Fibroblast of the aortic adventitia (primary cell): ENCODE results near the gene DIDO1. TPM values are rescaled to one million over a fixed set of nuclear protein-coding genes. Genes with fewer than 3 reads are reported as not detected.

Source experiments
- DNase-seq: peaks from one replicate; pipeline ENCODE4 v3.0.0-alpha.2; 2010; ENCODE audit warnings: low read depth
- H3K4me3 ChIP-seq: 2 replicates; pipeline ENCODE4 v1.5.1; 2011; ENCODE audit warnings: low read depth, mild to moderate bottlenecking, control low read depth, low read length, moderate library complexity
- total RNA-seq: library from RNA; depleted of rRNA; stranded (reverse); fragments of >200 nt; gene quantifications from 2 replicates; pipeline ENCODE4 v1.2.3, GENCODE V29; 2012; ENCODE audit warnings: low replicate concordance
- TF ChIP-seq, protein P1 (sequence below): IDR thresholded peaks from 2 replicates; pipeline ENCODE4 v1.5.1; 2011; ENCODE audit warnings: mild to moderate bottlenecking, low read length, control low read depth, inconsistent platforms; ENCODE audit not compliant: insufficient read depth

DIDO1 gene
- total RNA-seq, 1 donor = 48.4 TPM

DNA sequence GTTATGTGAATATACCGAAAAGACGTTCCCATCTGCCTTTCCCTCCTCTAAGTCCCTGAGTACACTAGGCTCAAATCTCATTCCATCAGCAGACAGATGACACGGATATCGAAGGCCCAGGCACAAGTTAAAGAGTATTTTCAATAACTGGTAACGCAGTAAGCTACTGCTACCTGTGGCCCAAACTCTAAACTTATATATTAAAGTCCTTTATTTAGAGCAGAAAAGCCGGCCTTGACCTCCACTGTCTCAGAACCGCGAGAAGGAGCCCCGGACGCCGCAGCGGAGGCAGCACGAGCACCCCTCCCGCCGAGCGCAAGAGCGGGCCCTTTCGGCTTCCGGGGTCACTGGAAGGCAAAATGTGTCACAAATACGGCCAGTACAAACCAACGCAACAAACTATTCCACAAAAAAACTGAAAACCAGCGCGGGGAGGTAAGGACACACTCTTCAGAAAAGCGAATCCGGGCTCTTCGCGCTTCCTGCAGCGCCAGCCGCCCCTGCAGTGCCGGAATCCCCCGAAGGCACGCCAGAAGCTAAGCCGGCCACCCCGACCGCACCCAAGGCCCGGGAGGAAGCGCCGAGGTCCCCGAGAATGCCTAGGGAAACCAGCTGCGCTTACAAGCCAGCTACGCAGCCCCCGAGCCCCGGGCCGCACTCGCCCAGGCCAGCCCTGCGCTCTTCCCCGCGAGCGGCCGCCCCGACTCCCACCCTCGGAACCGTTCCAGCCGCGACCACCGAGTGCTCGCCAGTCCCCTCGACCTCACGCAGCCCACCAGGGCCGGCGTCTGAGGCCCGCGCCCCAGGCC is 681 bp downstream of the DIDO1 start:
- TF ChIP-seq, protein P1, sequence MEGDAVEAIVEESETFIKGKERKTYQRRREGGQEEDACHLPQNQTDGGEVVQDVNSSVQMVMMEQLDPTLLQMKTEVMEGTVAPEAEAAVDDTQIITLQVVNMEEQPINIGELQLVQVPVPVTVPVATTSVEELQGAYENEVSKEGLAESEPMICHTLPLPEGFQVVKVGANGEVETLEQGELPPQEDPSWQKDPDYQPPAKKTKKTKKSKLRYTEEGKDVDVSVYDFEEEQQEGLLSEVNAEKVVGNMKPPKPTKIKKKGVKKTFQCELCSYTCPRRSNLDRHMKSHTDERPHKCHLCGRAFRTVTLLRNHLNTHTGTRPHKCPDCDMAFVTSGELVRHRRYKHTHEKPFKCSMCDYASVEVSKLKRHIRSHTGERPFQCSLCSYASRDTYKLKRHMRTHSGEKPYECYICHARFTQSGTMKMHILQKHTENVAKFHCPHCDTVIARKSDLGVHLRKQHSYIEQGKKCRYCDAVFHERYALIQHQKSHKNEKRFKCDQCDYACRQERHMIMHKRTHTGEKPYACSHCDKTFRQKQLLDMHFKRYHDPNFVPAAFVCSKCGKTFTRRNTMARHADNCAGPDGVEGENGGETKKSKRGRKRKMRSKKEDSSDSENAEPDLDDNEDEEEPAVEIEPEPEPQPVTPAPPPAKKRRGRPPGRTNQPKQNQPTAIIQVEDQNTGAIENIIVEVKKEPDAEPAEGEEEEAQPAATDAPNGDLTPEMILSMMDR = no peak
- DNase-seq = peak; percentile 35
- peak overlapping the region; percentile 89 for H3K4me3 ChIP-seq

DNA sequence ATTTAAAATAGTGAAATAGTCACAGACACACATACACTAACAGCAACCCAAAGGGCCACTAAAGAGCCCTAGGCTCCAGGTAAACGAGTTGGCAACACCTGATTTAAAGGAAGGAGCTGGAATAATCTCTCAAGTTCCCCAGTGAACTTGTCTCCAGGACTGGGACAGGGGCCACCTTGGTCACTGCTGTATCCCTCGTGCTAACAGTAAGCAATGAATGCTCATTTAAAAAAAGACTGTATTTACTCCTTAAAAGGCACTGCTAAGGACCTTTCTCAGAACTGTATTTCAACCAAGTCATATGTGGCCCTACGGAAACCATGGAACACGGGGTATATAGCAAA is 1.3 kb downstream of the DIDO1 start:
- peak overlapping the region; percentile 89 for H3K4me3 ChIP-seq
- DNase-seq = no peak
- TF ChIP-seq, protein P1 = no peak

DNA sequence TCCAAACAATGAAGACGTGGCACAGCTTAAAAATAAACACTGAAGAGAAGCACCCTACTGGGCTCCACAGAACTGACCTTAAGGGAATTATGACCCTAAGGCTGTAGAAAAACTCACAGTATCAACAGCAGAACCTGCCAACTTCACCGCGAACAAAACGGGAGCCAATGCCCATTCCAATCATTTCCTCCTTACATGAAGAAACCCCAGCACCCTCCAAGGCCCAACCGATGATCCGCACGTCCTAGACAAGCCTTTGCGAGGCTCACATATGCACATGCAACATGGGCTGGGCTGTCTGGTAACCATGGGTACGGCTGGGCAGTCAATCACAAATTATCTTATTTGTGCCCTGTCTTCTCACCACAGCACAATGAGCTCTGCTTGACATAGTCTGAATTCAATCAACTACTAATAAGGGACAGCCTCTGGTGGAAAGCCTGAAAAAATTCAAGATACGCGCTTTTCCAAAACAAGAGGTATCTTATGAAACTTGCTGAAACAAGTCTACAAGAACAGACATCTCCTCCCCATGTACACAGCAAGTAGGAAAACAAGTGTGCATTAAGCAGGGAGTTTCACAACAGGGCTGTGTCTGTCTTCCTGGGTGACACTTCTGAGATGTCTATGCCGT is 1.7 kb downstream of the DIDO1 start:
- peak overlapping the region; percentile 89 for H3K4me3 ChIP-seq
- TF ChIP-seq, protein P1 = no peak
- DNase-seq = peak; percentile 63

DNA sequence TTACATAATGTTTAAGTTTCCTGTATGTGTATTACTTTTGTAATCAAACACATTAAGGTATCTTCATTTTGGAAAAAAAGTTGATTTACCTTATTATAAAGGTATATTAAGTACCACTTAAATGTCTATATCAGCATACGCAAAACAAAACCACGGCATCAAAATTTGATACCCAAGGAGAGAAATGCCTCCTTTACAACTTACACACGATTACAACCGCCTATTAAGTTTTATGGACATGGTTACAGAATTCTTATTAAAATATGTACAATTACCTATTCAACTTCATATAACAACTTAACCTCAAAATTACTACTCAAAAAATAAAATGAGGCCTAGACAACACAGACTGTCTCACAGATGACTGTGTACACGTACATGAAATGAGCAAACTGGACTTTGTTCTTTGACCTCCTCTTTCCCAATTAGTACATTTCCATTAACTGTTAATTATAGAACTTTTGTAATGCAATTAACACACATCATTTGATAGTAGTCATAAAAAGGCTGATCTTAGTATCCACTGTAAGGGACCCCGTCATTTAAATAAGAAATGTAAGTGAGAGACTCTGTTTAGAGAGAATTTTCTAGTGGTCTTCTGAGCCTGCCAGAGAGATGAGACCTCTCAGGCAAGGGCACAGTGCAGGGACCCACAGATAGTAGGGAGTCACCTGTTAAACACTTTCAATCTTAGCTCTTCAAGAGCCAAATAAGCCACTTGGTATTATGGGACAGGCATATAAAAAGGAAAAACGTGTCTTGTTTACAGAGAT is 2.5 kb downstream of the DIDO1 start:
- H3K4me3 ChIP-seq = peak overlapping the region; percentile 89
- no peak for DNase-seq
- TF ChIP-seq, protein P1 = no peak

DNA sequence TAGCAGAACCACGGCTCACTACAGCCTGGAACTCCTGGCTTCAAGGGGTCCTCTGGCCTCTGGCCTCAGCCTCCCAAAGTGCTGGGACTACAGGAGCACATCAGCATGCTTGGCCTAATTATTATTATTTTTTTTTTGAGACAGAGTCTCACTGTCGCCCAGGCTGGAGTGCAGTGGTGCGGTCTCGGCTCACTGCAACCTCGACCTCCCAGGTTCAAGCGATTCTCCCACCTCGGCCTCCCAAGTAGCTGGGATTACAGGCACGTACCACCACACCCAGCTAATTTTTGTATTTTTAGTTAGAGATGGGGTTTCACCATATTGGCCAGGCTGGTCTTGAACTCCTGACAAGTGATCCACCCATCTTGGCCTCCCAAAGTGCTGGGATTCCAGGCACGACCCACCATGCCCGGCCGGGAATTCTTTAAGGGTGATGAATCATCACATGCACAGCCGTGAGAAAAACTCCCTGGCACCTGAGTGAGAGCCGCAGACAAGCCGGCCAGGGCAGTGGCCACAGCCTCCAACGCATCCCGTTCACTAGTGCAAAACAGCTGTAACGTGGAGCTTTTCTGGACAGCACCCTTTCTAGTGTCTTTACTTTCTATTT is 3.1 kb downstream of the DIDO1 start:
- peak overlapping the region; percentile 6 for H3K4me3 ChIP-seq
- peak; percentile 84 for DNase-seq

DNA sequence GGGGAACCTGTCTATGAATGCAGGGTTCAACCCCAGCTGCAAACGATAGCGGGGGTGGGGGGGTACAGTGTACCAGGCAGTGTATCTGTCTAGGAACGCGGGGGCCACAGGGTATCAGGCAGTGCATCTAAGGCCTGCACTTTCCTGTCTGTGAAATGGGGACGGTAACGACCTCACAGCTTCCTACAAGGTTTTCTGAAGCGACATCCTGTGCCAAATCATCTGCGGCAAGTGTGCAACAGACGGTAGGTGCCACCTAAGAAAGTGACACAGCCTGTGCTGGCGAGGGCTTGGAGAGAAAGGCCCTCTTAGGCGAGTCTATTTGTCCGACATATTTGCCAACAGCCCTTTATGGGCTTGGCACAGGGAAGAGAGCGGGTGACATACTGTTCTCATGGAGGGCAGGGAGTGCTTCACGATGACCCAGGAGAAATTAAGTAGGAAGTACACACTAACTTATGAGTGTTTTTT is 3.8 kb downstream of the DIDO1 start:
- H3K4me3 ChIP-seq = no peak overlapping the region
- DNase-seq = no peak
- TF ChIP-seq, protein P1 = no peak

DNA sequence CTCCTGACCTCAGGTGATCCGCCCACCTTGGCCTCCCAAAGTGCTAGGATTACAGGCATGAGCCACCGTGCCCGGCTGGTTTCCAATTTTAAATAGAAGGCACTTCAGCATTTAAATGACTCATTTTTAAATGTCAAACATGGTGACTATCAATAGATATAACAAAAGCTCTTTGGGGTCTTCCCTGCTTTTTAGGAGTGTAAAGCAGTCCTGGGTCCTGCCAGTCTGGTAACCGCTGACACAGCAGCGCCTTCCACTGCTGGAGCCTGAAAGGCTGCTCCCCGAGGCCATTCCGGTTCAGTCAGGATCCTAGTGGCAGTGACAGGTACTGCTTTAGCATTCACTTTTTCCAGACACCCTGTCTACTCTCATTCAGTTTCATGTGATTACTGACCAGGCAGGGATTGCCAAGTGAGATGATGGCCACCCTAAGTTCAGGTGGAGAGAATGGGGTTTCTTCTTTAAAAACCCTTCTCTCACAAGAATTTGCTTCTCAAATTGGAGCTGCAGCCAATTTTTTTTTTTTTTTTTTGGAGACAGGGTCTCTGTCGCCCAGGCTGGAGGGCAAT is 5.1 kb downstream of the DIDO1 start:
- peak; percentile 45 for DNase-seq
- no peak overlapping the region for H3K4me3 ChIP-seq
- TF ChIP-seq, protein P1 = peak; percentile 74
